Muscle of arm (tissue), 14 donors: Measurements from ENCODE around the gene LRRC66. TPM values are rescaled to one million over a fixed set of nuclear protein-coding genes. Genes with fewer than 3 reads are reported as not detected.

Source experiments
- DNase-seq: peaks from one replicate; pipeline ENCODE4 v3.0.0-alpha.2; 2013
- long read RNA-seq, 11 donors: transcript quantifications; one replicate each; lab custom pipeline, GENCODE V29; 2026
- polyA plus RNA-seq, 12 donors: library from polyadenylated mRNA; unstranded; fragments of 120-200 nt; gene quantifications; one replicate each; pipeline ENCODE4 v1.2.1, GENCODE V29; 2013; ENCODE audit not compliant: insufficient read length in 12 of 12

Gene LRRC66, protein sequence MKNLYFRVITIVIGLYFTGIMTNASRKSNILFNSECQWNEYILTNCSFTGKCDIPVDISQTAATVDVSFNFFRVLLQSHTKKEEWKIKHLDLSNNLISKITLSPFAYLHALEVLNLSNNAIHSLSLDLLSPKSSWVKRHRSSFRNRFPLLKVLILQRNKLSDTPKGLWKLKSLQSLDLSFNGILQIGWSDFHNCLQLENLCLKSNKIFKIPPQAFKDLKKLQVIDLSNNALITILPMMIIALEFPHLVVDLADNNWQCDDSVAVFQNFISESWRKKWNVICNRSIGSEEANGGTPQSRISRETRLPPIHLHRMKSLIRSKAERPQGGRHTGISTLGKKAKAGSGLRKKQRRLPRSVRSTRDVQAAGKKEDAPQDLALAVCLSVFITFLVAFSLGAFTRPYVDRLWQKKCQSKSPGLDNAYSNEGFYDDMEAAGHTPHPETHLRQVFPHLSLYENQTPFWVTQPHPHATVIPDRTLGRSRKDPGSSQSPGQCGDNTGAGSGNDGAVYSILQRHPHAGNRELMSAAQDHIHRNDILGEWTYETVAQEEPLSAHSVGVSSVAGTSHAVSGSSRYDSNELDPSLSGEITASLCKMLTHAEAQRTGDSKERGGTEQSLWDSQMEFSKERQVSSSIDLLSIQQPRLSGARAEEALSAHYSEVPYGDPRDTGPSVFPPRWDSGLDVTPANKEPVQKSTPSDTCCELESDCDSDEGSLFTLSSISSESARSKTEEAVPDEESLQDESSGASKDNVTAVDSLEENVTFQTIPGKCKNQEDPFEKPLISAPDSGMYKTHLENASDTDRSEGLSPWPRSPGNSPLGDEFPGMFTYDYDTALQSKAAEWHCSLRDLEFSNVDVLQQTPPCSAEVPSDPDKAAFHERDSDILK
- 1 to 10 TPM in 9 of 12 donors, under 1 TPM in 1, not detected in 2; 0.81 to 3.3 (median 1.8) TPM for polyA plus RNA-seq
- long read RNA-seq, donor 1: 0 reads
- long read RNA-seq, donor 2: 0 reads
- long read RNA-seq, donor 3: 0 reads
- long read RNA-seq, donor 4: 0 reads
- long read RNA-seq, donor 5, partial matches to known transcripts: 0 of 1 reads
- long read RNA-seq, donor 5, other reads (novel, unspliced or antisense): 0 of 1 reads
- long read RNA-seq, donor 6: 0 reads
- long read RNA-seq, donor 7: 0 reads
- long read RNA-seq, donor 8: 0 reads
- long read RNA-seq, donor 9: 0 reads
- long read RNA-seq, donor 10: 0 reads
- long read RNA-seq, donor 11: 0 reads

DNA sequence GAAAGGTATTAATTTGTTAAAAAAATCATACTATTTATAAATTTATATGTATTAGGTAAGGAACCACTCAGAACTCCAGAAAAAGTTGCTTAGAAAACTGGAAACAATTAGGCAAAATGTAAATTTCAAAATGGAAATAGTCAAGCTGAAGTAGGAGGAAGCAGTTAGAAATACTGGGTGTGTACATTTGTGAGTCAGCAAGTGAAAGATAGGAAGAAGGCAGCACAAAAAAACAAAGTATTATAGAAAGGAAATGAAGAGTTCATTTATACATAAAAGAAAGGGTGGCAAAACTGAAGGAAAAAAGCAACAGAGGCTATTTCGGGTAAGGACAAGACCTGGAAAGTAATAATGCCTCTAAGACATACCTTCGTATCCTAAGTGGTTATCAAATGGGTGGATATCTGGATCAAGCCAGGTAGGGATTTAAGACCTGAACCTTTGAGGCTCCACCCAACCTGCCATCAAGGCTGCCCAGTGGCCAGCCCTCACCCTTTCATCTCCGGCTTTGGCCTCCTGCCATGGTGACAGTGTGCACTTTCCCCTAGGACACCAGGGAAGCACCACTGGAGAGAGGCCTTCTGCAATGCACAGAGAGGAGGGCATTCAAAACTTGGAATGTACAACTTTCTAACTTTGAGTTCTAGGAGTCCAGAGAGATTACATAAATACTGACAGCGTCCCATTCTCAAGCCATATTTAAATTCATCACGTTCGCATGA is at the start of gene LRRC66:
Gene LRRC66, minus strand, starts transcription at position 428 of the 722 bp plus-strand sequence. CDS start 2,750 bp downstream, outside the sequence.
- no peak for DNase-seq

DNA sequence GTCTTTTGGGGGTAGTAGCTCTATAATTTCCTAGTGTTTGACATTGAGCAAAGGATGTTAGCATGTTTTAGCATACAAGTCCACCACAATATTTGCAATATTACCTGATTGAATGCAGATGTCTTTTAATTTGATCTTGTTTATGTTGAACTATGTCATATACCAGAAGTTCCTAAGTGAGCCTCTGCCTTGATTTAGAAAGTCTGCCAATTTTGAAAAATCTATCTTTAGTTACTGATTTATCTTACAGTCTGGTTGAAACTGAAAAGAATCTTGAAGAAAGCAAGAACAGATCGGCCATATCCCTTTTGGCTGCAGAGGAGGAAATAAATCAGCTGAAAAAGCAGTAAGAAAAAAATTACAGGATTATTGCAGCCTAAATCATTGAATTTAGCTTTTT is 49.4 kb upstream of the LRRC66 start:
- DNase-seq: no peak

DNA sequence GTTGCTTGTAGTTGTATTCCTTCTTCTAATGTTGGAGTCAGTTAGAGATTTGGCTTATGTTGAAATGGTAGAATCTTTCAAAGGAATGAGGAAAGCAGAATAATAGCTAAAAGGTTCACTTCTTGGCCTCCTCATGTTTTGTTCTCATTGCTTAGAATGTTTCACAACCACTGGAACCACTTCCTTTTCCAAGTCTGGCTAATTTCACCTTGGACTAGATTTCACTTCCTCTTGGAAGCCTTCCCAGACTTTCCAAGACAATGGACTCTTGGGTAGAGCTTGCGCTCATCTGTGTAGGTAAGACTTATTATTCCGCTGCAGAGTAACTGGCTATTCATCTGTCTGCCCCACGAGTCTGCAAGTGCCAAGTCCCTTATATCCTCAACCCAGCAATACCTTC is 39.2 kb upstream of the LRRC66 start:
- peak; percentile 59 for DNase-seq

DNA sequence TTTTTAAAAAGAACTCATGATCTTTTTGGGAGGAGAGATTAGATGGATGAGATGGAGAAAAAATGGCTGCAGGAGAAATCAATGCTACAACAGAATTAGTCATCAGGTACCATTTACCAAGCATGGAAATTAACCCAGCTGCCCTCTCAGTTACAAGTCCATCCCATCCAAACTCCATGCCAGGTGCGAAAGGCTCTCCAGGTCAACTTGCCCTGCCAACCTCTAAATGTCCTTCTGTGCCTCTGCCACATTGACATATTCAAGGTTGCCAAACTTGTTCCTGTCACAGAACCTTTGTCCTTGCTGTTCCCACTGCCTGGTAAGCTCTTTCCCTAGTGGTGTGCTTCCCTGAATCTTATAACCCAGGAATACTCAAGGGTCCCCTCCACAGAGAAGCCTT is 38.1 kb upstream of the LRRC66 start:
- DNase-seq: no peak

DNA sequence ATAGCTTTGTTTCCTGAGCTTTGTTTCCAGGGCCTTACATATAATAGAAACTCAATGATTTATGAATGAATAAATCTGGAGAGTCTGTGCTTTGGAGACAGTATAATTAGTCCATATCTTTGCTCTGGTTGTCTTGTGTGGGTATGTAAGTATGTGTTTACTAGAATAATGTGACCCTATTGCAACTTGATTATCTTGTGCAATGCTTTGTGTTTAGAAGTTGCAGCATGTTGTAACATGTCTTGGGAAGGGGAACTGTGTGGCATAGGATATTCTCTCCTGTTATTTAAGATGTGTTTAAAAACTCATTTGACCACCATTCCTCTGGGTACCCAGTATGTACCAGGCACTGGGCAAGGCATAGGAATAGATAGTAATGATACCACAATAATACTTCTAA is 37.0 kb upstream of the LRRC66 start:
- no peak for DNase-seq

DNA sequence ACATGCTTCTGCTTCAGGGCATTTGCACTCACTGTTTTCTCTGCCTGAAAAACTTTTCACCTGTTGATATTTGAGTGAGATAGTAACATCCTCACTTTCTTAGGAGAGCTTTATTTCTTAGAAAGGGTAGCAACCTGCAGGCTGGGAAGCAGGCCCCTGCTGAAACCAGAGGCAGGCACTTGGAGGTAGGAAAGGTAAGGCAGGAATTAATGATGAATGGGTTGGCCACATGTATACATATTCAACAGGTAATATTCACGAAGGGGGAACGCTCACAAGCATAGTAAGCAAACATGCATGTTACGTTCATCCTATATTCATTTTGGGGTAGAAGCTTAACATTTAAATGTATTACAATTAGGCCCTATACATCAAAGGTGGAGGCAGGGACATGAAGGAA is 34.1 kb upstream of the LRRC66 start:
- DNase-seq: no peak

DNA sequence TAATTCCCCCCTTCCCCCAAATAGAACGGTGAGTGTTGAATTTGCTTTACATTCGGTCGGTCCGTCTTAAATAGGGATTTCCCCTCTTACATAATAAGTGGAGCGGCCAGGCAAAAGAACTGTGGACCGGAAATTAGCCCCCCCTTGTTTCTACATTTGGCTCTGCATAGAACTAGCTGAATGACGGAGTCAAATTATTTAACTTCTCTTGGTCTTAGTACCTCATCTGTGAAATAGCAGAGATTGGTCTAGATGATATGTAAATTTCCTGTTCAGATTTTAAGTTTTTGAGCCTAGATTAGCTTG is 32.3 kb upstream of the LRRC66 start:
- DNase-seq: no peak

DNA sequence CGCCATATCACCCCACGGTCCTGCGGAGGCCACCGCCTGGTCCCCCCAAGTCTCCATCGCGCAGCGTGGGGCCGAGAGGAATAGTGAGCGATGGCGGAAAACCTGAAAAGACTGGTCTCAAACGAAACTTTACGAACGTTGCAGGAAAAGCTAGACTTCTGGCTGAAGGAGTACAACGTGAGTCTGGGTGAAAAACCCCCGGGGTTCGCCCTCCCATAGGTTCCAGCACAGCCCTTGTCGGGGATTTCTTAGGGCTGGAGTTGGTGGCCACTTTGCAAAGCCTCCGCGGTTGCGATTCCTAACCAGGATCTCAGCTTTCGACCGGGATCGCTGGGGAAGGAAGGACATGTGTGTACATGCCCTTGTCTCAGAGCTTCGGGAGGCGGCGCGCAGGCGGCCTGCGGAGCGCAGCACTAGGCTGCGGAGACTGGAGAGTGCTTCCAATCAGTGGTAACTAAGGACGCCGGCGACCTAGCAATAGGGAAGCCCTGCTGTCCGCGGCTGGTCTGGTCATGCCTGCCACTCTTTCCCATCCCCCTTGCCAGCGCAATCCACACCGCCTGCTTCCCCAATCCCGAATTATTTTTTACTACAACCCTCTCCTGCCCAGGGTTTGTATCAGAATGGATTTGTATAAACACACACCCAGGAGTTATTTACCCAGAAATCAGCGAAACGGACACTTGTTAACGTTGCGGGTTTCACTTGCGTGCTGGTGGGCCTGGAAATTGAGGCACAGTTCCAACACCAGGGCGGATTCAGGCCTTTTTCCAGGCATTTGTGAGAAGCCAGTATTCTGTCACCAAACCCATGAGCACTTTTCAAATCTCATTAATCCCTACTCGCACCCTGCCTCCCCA is 31.7 kb upstream of the LRRC66 start:
- DNase-seq: peak; percentile 76

DNA sequence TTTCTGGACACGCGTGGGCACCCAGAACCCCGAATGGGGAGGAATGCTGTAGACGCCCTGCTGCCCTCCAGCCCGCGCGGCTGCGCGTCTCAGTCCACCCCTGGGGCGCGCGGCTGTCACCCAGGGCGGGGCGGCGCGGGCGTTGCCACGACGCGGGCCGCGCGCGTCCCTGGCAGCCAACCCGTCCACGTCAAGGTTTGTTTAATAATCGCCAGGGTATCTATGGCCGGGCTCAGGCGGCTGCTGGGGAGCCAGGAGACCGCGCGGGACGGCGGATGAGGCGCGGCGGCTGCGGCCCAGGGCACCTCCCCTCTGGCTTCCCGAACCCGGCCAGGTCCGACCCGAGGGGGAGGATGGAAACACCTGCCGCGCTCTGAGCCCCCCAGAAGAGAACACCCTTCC is 31.1 kb upstream of the LRRC66 start, which contains the start of gene SPATA18:
Gene SPATA18, plus strand, starts transcription at position 92 of the 402 bp plus-strand sequence. CDS start 401 bp downstream, outside the sequence.
- peak; percentile 21 for DNase-seq

DNA sequence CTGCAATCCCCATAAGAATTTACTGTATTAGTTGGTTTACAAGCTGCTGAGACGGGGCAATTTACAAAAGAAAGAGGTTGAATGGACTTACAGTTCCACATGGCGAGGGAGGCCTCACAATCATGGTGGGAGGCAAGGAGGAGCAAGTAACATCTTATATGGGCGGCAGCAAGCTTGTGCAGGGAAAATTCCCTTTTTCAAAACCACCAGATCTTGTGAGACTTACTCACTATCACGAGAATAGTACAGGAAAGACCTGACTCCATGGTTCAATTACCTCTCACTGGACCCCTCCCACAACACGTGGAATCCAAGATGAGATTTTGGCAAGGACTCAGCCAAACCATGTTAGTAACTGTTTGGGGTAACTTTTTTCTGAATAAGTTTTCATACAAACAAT is 29.1 kb upstream of the LRRC66 start:
- DNase-seq: no peak

DNA sequence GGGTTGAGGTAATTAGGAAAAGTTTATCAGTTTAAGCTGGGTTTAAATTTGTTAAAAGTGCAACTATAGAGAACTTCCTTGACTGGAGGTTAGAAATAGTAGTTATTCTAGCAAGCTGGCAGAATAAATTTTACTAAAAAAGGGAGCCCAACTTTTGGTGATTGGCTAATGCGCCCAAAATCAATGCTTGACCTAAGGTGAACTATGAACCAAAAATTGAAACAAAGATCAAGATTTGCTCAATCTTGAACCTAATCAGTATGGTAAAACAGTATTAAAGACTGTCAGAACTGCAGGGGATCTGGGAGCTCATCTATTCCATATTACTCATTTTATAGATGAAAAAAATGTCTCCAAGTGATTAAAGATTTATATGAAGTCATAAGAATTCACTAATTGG is 24.9 kb upstream of the LRRC66 start:
- no peak for DNase-seq

DNA sequence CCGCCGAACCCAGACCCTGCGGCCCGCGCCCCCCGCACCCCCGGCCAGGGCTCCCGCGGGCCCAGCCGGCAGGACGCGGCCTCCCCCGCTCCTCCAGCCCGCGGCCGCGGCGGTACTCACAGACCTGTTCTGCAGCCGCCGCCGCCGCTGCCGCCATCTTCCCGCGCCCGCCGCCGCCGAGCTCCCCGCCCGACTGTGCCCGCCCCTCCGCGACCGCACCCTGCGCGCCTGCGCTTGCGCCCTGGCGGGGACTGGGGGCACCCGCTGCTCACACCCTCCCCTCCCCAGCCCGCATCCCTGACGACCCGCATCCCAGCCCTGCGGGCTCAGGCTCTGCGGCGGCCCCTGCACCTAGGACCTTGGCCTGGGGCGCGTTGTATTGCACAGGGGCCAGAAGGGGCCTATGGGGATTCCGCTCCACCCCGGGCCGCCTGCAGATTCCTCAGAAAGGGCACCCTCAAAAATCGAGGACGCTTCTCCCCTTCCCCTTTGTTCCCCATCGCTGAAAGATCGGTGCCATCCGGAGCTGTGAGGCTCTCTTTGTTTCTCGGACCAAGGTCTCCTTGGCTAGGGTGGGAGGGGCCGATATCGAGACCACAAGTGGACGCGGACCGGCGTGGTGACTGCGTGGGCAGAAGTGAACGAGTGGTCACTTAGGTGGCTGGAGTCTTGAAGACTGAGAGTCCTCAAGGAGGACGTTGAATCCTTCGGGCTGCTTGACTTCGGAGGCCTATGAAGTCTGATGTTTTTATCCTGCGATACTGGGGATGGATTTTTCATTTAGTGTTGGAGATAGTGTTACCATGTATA is 18.1 kb upstream of the LRRC66 start, which contains the start of gene SGCB:
Gene SGCB, minus strand, starts transcription at position 197 of the 810 bp plus-strand sequence. Its CDS starts 40 bp downstream, at position 157.
- DNase-seq: peak; percentile 63

DNA sequence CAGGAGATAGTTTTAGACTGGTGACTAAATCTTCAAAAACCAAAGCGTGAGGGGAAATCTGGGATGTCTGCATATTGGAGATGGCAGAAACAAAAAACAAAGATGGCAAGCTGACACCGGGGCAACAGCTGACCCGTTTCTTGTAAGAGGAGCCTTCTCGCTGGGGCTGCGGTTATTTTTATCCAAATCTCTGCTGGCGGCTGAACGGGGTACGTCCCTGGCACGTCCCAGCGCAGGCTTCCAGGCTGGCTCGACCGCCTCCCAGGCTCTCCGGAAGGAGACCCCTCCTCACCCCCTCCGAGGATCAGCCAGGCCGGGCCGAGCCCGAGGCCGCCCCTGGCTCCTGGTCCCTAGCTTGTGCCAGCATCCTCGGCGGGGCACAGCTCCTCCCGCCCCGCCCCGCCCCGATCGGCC is 17.5 kb upstream of the LRRC66 start:
- DNase-seq: peak; percentile 71

DNA sequence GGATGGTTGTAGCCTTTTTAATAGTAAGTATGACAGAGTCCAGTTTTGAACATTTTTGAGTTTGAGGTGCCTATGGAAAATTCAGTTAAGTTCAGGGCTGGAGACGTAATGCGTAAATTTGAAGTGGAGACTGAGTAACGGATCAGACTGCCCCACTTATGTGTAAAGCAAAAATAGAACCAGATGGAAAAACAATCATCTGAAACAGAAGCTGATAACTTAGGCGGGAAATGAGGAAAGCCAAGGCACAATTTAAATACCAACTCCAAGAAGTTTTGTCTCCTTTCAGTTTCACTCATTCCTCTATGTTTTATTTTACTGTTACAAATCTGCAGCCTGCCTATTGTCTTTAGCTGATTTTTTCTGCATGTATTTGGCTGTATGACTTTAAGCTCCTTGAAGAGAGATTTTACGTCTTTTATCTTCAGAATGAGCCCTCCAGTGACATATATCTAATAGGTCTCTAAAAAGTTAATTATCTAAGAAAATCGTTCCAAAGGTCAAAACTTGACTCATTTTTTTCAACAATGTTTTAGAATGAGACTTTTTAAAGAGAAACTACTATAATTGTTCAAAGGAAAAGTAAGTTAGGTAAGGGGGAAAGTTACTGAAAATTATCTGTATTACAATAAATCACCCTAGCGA is 16.8 kb upstream of the LRRC66 start:
- peak; percentile 51 for DNase-seq

DNA sequence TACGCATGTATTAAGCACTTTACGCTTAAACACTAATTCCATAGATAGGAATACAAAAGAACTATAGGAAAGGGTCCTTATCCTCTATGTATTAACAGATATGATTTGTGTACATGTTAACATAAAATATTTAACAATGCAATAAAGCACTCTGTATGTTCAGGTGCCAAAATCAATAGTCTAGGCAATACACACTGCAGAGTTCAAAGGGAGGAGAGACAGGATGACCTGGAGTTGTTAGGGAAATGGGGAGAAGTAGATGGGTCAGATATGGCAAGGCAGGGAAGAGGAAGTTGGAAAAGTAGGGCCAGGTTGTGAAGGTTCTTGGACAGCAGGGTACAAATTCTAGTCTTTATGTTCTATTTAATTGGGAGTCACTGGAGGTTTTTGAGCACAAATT is 15.0 kb upstream of the LRRC66 start:
- no peak for DNase-seq

DNA sequence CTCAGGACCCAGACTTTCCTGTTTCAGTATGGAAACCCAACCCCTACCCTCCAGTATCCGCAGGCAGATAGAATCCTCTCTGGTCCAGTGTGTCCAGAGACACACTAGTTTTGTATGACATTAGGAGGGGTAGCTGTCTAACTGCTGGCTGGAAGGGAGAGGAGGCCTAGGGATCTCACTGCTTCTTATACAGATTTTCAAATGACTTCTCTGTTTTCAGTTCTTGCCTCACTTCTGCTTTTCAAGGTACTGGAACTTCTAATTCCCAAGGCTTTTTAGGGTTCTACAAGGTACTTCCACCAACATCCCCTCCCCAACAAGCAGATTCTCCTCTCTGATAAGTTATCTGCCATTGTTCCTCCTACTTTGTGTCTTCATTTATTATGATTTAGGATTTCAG is 11.8 kb upstream of the LRRC66 start:
- no peak for DNase-seq

DNA sequence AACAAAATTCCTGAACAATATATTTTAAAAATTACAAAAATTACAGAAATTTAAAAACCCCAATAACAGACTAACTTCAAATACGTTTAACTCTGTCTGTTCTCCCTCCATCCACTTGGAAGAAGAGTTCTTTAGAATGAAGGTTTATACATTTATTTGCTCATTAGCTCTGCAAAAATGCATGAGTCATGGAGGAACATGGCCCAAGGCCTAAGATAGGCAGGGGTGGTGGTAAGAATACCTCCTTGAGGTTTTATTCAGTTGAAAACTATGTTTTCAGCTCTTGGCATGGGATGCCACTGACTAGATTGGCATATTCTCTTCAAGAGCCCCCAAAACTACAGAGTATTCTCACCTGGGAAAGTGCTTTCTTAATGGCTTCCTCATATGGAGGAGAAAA is 8.8 kb upstream of the LRRC66 start:
- no peak for DNase-seq

DNA sequence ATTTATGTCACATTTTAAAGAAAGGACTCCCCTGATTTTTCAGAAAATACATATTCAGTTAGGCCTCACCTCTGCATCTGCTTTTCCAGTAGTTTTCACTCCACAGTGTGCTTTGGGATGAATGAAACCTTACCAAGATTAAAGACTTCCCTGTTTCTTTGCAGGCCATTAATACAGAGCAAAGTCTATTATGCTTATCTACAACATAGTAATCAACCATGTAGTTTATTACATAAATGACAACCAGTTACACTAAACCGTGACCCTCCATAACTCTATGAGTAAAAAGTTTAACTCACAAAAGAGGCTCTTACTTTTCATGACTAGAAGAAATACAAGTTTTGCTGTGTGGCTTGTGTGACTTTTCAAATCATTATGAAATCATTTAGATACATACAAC is 2.3 kb downstream of the LRRC66 start:
- DNase-seq: no peak

DNA sequence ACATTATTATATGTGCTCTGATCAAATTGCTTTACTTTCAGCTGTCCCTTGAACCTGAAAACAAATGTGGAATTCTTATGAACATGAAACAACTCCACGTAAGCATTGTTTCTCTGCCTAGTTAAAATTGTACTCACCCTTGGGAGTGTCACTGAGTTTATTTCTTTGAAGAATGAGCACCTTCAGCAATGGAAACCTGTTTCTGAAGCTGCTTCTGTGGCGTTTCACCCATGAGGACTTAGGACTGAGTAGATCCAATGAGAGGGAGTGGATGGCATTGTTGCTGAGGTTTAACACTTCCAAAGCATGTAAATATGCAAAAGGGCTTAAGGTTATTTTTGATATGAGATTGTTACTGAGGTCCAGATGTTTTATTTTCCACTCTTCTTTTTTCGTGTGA is 3.2 kb downstream of the LRRC66 start:
- DNase-seq: no peak
